OCI-LY3 (cell line): ENCODE measurements around the gene MYO7A.

Experiments
- H2AFZ ChIP-seq: fragments of 200-600, 300-600 bp; shearing (Covaris generic); 2 replicates; pipeline ENCODE4 v1.6.0; 2014; ENCODE audit warnings: antibody characterized with exemption, low read depth, low read length
- H3K27ac ChIP-seq: fragments of 200-600, 300-600 bp; sonication (generic); 2 replicates; pipeline ENCODE4 v1.5.1; 2014; ENCODE audit warnings: mild to moderate bottlenecking, low read length, moderate library complexity, mixed read lengths
- H3K27me3 ChIP-seq: fragments of 200-600, 300-600 bp; sonication (generic); 2 replicates; pipeline ENCODE4 v1.6.1; 2014; ENCODE audit warnings: low read depth, low read length, mixed read lengths
- H3K36me3 ChIP-seq: fragments of 200-600, 300-600 bp; sonication (generic); replicated peaks from 2 replicates; pipeline ENCODE3; 2014; ENCODE audit warnings: low read depth, low read length, mixed read lengths
- H3K4me1 ChIP-seq: fragments of 300-600, 200-600 bp; sonication (generic); 2 replicates; pipeline ENCODE4 v1.6.1; 2014; ENCODE audit warnings: low read length, mixed read lengths
- H3K4me2 ChIP-seq: fragments of 200-600, 300-600 bp; sonication (generic); 2 replicates; pipeline ENCODE4 v1.6.1; 2014; ENCODE audit warnings: low read length, mixed read lengths
- H3K4me3 ChIP-seq: fragments of 300-600, 200-600 bp; sonication (generic); 2 replicates; pipeline ENCODE4 v1.5.1; 2014; ENCODE audit warnings: antibody characterized with exemption, mild to moderate bottlenecking, low read length, moderate library complexity
- H3K79me2 ChIP-seq: fragments of 300-600, 200-600 bp; shearing (Covaris generic); 2 replicates; pipeline ENCODE4 v1.6.1; 2014; ENCODE audit warnings: mild to moderate bottlenecking, low read length, mixed read lengths
- H3K9ac ChIP-seq: fragments of 300-600, 200-600 bp; shearing (Covaris generic); 2 replicates; pipeline ENCODE4 v1.6.0; 2014; ENCODE audit warnings: mild to moderate bottlenecking, low read length, moderate library complexity
- H3K9me3 ChIP-seq: fragments of 200-600, 300-600 bp; shearing (Covaris generic); 2 replicates; pipeline ENCODE4 v1.6.1; 2014; ENCODE audit warnings: low read length, mixed read lengths; ENCODE audit not compliant: insufficient read depth
- H4K20me1 ChIP-seq: fragments of 200-600, 300-600 bp; sonication (generic); 2 replicates; pipeline ENCODE4 v1.6.1; 2016; ENCODE audit warnings: low read length, mixed read lengths; ENCODE audit not compliant: insufficient read depth
- CTCF ChIP-seq: fragments of 200-600, 300-600 bp; sonication (generic); IDR thresholded peaks from 2 replicates; pipeline ENCODE4 v1.5.1; 2014; ENCODE audit warnings: antibody characterized with exemption, low read length, low read depth
- EZH2phosphoT487 ChIP-seq: fragments of 200-600 bp; shearing (Covaris generic); IDR thresholded peaks from 2 replicates; pipeline ENCODE4 v1.6.1; 2018; ENCODE audit warnings: antibody characterized with exemption, mixed run types, low read depth

The MYO7A gene

DNA sequence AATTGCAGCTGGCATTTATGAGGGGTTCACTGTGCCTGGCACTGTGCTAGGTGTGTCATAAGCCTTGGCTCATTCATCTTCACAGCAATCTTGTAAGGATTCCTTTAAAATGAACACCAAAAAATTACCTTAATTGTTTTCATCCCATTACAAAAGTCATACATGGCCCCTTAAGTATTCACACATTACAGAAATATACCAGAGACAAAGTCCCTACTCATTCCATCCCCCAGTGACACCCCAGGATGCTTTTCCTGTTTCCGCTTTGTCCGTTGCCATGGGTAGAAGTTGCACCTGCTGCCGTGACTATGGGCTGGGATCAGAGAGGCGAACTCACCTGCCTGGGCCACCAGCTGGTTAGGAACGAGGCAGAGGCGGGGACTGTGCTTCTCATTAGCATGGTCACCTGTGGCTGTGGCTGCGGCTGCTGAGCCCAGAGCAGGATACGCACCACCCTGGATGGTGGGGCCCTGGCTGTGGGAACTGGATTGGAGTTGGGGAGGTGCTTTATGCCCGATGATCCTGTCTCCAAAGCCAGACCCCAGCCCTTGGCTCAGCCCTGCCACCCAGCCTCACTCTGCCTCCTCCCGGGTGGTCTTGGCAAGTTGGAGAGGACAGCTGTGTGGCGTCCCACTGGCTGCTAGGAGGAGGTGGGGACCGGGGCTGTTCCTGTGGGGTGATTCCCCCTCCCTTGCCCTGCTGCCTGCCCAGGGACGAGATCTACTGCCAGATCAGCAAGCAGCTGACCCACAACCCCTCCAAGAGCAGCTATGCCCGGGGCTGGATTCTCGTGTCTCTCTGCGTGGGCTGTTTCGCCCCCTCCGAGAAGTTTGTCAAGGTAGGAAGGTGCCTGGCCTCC lies 60.8 kb downstream of the MYO7A start:
- Histone ChIP-seq H4K20me1 (no peaks in the 10 kb centered on the region), H3K9me3 (no peaks in the 10 kb centered on the region), H3K4me2 (no peak overlapping the region), H3K79me2 (no peaks in the 10 kb centered on the region), H3K36me3 (no peaks in the 10 kb centered on the region), H3K4me3 (no peak overlapping the region), H3K27me3 (no peaks in the 10 kb centered on the region), H2AFZ (no peak overlapping the region), H3K9ac (no peak overlapping the region), H3K4me1 (peaks cover 12% of the 10 kb centered on the region), H3K27ac (no peak overlapping the region)
- TF ChIP-seq CTCF (no peak), EZH2phosphoT487 (no peak)

DNA sequence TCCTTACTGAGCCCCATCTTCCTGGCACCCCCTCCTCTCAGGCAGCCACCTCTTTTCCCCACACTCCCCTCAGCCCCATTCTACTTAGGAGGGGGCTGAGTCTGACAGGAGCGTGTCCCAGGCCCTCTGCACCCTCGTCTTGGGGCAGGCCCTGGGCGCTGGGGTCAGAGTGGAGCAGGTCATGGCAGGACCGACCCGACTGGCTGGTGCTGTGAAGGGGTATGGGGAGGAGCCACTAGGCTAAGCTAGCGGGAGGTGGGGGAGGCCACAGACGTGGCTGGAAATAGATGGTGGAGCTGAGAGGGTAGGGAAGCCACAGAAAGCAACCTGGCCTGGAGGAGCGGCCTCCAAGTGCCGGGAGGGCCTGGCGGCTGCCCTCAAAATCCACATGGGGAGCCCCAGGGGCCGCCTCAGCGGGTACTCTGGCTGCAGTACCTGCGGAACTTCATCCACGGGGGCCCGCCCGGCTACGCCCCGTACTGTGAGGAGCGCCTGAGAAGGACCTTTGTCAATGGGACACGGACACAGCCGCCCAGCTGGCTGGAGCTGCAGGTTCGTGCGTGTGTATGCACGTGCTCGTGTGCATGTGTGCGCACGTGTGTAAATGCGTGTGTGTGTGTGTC lies 61.7 kb downstream of the MYO7A start:
- H3K4me2 ChIP-seq: no peak overlapping the region
- H3K36me3 ChIP-seq: no peaks in the 10 kb centered on the region
- H3K4me1 ChIP-seq: peaks cover 12% of the 10 kb centered on the region
- no peaks in the 10 kb centered on the region for H4K20me1 ChIP-seq
- H3K27ac ChIP-seq: no peak overlapping the region
- no peak overlapping the region for H3K9ac ChIP-seq
- no peaks in the 10 kb centered on the region for H3K27me3 ChIP-seq
- no peaks in the 10 kb centered on the region for H3K9me3 ChIP-seq
- no peak overlapping the region for H3K4me3 ChIP-seq
- H3K79me2 ChIP-seq: no peaks in the 10 kb centered on the region
- H2AFZ ChIP-seq: no peak overlapping the region
- no peak for TF ChIP-seq EZH2phosphoT487
- no peak for TF ChIP-seq CTCF

GRCh38 chr11:77190331-77191075 lies 62.5 kb downstream of the MYO7A start:
- H3K4me3 ChIP-seq: no peak overlapping the region
- H3K4me1 ChIP-seq: peaks cover 12% of the 10 kb centered on the region
- H3K9me3 ChIP-seq: no peaks in the 10 kb centered on the region
- no peak overlapping the region for H3K4me2 ChIP-seq
- no peak for TF ChIP-seq CTCF
- no peak for TF ChIP-seq EZH2phosphoT487
- no peak overlapping the region for H3K27ac ChIP-seq
- no peaks in the 10 kb centered on the region for H3K36me3 ChIP-seq
- no peak overlapping the region for H3K9ac ChIP-seq
- no peaks in the 10 kb centered on the region for H3K27me3 ChIP-seq
- no peaks in the 10 kb centered on the region for H4K20me1 ChIP-seq
- H3K79me2 ChIP-seq: no peaks in the 10 kb centered on the region
- H2AFZ ChIP-seq: no peak overlapping the region

- no peaks in the 10 kb centered on the region for H3K27me3 ChIP-seq
- no peaks in the 10 kb centered on the region for H4K20me1 ChIP-seq
- no peak overlapping the region for H3K9ac ChIP-seq
- peaks cover 9% of the 10 kb centered on the region for H3K4me1 ChIP-seq
- no peak overlapping the region for H2AFZ ChIP-seq
- no peaks in the 10 kb centered on the region for H3K79me2 ChIP-seq
- H3K4me2 ChIP-seq: no peak overlapping the region
- TF ChIP-seq CTCF: no peak
- TF ChIP-seq EZH2phosphoT487: no peak
- no peaks in the 10 kb centered on the region for H3K36me3 ChIP-seq
- H3K9me3 ChIP-seq: no peaks in the 10 kb centered on the region
- H3K4me3 ChIP-seq: no peak overlapping the region
- H3K27ac ChIP-seq: no peak overlapping the region
These were observed 63.4 kb downstream of the MYO7A start for GRCh38 chr11:77191429-77191822.
